NCI-H748 (cell line): ENCODE results near the gene SLC25A25.

ENCODE experiments used
- DNase-seq: peaks from one replicate; lab custom pipeline; 2025; ENCODE audit not compliant: unreplicated experiment; lab: John Stamatoyannopoulos, UW

The SLC25A25 gene

DNA sequence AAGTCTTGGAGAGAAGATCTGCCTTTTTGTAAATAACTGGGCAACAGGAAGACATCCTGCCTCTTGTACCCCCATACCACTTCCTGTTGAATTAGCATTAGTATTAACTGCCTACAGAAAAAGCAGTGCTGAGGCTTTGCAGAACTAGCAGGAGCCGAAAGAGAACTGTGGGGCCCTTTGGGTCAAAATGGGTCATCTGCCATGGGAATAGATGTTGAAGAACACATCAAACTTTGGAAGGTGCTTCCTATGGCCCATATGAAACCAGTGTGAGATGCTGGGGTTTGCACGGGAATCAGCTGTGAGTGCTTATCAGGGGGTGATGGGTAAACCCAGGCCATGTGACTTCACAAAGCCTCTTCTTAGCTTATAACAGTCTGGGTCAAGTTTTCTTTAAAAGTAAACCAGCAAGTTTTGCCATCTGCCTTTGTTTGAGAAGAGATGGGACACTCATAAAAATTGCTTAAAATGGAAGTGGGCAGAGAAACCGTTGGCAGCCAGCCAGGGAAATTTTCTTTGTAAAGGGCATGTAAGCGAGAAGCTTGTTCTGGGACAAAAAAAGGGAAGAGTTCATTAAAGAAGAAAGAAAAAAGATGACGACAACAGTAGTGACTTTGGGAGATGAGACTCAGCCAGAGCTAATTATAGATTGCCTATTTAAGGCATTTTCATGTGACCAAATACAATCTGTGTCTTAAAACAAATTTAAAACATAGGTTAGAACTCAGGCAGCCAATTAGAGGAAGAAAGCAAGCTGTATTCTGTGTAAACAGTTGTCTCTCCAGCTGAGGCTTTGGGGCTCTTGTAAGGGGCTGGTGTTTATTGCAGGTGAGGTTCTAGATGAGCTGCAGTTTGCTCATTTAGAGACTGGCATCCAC lies 4.4 kb downstream of the SLC25A25 start:
- DNase-seq: peak; percentile 68

DNA sequence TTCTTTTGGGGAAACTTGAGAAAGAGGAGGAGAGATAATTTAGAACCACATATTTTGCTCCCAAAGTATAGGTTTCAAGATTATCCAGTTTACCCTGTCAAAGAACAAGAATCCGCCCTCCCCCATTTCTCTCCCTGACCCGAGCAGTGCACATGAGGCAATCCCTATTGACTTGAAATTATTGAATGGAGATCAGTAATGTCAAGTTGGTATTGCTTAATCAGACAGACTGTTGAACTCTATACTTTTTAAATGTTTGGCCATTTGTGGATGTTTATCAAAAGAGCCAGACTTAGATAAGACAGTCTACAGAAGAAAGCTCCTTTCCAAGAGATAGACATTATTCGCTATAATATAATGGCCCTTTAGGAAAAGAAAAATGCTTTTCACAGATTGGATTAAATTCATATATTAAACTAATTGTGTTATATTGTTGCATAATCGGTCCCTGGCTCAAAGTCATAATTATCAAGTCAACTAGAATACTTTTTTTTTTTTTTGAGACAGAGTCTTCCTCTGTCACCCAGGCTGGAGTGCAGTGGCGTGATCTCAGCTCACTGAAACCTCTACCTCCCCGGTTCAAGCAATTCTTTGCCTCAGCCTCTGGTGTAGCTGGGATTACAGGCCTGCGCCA lies 5.3 kb downstream of the SLC25A25 start:
- no peak for DNase-seq

DNA sequence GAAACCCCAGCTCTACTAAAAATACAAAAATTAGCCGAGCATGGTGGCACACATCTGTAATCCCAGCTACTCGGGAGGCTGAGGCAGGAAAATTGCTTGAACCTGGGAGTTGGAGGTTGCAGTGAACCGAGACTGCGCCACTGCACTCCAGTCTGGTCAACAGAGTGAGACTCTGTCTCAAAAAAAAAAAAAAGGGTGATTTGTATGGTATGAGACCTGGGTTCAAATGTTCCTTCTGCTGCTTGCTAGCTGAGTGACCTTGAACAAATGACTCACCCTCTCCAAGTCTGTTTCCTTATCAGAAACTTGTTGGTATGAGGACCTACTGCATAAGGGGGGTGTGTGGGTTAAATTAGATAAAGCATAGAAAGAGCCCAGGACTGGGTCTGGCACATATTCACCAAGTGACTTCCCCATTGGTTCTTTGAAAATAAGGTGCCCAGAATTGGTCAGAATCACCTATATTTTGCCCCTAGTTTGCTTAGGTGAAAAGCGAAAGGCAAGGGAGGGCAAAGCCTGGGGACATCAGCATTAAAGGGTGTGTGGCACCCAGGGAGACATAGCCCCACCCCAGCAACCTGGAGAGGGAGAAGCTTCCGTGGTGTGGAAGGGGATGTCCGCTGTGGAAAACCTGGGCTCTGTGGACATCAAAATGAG lies 9.9 kb downstream of the SLC25A25 start:
- DNase-seq: no peak

GRCh38 chr9:128078504-128079434 lies 10.7 kb downstream of the SLC25A25 start:
- no peak for DNase-seq

- no peak for DNase-seq
Measured at GRCh38 chr9:128080206-128080605, 12.2 kb downstream of the SLC25A25 start.

DNA sequence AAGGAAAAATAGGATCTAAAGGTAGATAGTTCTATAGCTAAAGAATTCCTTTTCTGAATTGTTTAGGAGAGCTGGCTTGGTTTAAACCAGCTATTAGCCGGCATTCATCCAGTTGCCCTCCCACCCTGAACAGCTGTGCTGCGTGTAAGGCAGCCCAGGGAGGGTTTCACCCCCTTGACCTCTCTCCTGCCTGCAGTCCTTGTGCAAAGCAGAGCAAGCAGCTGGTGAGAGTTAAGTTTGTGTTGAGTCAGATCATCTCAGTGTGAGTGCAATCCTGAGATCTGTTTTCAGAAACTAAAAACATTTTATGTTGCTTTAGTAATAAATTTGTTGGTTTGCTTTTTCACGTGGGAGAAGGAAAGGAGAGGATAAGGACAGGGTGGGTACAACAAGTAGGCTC lies 13.0 kb downstream of the SLC25A25 start:
- no peak for DNase-seq

GRCh38 chr9:128082151-128082550 lies 14.1 kb downstream of the SLC25A25 start:
- DNase-seq: no peak

DNA sequence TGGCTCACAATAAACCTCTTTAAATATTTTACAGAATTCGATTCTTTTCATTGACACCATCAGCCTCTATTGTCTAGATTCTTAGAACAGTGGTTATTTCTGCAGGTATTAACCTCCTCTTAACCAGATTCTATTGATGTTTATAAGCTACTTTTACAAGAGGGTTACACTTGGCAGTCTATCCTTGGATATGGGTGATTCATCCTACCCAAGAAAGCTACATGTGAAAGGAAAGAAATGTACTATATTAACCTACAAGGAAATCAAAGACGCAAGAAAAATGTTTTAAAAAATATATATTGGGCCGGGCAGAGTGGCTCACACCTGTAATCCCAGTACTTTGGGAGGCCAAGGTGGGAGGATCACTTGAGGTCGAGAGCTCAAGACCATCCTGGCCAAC lies 16.7 kb downstream of the SLC25A25 start:
- DNase-seq: no peak

DNA sequence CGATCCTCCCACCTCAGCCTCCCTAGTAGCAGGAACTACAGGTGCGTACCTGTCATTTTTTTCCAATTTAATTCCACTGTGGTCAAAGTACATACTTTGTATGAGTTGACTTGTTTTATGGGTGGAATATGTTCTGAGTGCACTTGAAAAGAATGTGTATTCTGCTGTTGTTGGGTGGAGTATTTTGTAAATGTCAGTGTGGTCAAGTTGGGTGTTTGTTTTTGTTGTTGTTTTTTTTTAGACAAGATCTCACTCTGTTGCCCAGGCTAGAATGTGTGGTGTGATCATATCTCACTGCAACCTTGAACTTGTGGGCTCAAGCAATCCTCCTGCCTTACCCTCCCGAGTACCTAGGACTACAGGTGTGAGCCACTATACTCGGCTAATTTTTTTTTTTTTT lies 17.9 kb downstream of the SLC25A25 start:
- no peak for DNase-seq

DNA sequence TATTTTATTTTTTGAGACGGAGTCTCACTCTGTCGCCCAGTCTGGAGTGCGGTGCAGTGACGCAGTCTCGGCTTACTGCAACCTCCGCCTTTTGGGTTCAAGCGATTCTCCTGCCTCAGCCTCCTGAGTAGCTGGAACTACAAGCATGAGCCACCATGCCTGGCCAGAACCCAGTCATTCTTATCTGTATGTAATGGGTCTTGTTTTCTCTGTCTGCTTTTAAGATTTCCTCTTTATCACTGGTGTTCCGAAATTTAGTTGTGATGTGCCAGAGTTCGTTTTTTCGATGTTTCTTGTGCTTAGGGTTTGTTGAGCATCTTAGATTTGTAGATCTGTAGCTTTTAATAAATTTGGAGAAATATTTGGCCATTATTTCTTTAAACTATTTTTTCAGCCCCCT lies 19.2 kb downstream of the SLC25A25 start:
- DNase-seq: no peak

- DNase-seq: no peak
Measured at GRCh38 chr9:128088253-128088945, 20.4 kb downstream of the SLC25A25 start.

DNA sequence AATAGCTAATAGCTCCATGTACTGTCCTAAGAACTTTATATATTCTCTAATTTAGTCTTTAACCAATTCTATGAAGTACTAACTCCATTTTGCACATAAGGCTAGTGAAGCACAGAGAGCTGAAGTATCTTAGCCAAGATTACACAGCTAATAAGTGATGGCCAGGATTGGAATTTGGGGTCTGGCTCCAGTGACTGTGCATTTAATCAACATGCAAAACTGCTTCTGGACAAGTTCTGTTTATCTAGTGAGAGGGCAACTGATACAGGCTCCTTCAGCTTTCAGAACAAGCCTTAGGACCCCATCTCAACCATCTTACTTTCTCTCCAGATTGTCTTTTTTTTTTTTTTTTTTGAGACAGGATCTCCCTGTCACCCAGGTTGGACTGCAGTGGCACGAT lies 21.3 kb downstream of the SLC25A25 start:
- no peak for DNase-seq

DNA sequence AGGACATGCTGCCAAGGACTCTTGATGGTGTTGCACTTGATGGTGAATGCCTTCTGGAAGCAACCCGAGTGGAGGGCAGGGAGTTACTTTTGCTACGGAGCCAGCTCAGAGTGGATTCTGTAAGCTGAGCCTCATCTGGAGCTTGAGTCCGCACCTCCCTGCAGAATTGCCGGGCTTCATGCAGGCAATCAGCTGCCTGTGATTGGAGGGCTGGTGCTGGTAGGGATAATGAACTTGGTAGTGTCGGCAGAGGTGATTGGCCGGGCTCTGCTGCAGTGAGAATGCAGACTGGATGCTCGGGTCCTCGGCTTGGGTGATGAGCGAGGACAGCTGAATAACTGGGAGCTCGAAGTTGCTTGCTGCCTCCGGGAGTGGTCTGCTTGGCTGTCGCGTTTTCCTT lies 23.1 kb downstream of the SLC25A25 start:
- no peak for DNase-seq

GRCh38 chr9:128091571-128091970 lies 23.5 kb downstream of the SLC25A25 start:
- no peak for DNase-seq

DNA sequence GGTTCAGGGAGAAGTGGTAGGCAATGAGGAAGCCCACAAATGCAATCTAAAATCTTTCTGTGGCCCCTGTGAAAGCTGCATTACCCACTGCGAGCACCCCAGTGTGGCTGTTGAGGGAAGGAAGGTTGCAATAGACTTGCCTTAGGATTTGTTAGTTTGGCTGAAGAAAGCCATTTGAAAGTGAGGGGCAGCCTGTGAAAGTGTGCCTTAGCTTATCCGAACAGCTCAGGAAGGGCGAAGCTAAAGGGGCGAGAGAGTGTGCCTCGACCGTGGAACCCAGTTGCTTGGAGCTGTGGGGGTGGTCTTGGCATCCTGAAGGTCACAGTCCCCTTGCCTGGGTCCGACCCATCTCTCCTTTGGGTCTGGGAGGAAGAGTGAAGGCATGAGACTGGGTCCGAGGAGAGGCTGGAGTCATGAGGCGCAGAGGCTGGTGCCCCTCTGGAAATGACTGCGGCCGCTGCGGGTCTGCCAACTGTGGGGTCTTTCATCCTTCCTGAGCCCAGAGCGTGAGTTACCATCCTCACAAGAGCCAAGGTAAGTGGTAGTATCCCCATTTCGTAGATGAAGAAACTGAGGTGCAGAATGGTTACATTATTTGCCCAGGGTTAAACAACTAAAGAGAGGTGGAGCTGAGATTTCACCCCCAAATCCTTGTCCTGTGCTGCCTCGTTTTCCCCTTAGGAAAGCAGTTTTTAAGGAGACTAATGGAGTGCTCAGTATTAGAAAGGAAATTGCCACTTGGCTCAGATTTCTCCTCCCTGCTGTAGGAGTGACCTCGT lies 24.4 kb downstream of the SLC25A25 start:
- no peak for DNase-seq

DNA sequence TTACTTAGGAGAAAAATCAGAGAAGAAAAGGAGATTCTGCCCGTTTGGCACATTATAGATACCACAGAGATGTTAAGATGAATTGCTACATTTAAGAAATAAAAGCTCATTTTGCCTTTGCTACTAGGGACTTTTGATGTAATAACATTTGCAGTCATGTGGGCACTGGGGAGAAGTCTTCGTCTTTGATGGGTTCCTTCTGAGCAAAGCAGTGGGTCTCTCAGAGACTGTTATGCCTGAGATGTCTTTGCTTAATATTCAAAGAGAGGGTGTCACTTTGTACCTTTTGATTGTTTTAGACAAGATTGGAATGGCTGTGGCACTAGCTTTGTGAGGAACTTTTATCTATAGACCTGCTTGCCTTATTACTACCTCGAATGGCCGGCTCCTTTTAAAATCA lies 25.0 kb downstream of the SLC25A25 start:
- no peak for DNase-seq

GRCh38 chr9:128094166-128094949 lies 26.3 kb downstream of the SLC25A25 start:
- peak; percentile 94 for DNase-seq

DNA sequence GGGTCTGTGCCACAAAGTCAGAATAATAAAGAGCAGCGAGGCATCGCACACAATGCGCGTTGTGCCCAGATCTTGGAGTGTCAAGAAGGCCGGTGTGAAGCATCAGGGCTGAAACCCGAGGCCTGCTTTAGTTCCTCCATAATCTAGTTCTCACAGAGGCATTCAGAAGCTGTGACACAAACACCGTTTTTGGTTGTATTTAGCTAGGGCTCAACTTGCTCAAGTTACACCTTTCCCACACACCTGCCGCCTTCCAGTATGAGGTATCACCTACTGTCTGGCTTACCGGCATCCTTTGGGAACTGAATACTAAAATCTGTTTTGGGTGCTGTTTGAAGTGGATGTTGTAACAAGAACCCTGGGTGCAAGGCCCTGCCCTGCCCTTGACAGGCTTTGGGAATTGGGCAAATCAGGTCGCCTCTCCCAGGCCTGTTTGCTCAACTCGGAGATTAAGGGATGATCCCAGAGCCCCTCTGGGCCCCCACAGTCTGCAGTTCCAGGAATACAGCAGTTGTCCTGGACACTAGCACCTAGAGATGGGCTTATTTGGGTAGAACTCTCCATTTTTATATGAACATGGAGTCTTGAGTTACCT lies 27.0 kb downstream of the SLC25A25 start:
- no peak for DNase-seq
